ENCODE data around the gene NFATC2.

NFATC2 gene

GRCh38 chr20:51363813-51364212, 178.7 kb downstream of the NFATC2 start:
- intact Hi-C loops (cut with DNase I; ENCODE audit: low total_unique reads), result no loop called here
- no peak for DNase-seq

GRCh38 chr20:51363378-51363777, 179.1 kb downstream of the NFATC2 start:
- H3K4me1 ChIP-seq, result peaks cover 0 to 9% (median 6%) of the 10 kb centered on the region in 4 donors
- no peak for TF ChIP-seq CTCF (IDR thresholded peaks at IDR 0.05)
- H3K27me3 ChIP-seq, result no peaks in the 10 kb centered on the region
- H3K36me3 ChIP-seq, result no peaks in the 10 kb centered on the region
- intact Hi-C loops (cut with DNase I; ENCODE audit: low total_unique reads), result no loop called here
- no peak overlapping the region for H3K4me3 ChIP-seq
- no peak for DNase-seq
- H3K27ac ChIP-seq, result no peak overlapping the region
- H3K9me3 ChIP-seq, result peaks cover 0 to 4% (median 0%) of the 10 kb centered on the region in 3 donors

More at GRCh38 chr20:51363813-51364212, 178.7 kb downstream of the NFATC2 start:
- peaks cover 0 to 4% (median 0%) of the 10 kb centered on the region in 3 donors for H3K9me3 ChIP-seq
- no peaks in the 10 kb centered on the region for H3K27me3 ChIP-seq
- no peak overlapping the region for H3K4me3 ChIP-seq
- no peak overlapping the region for H3K27ac ChIP-seq
- peaks cover 0 to 9% (median 6%) of the 10 kb centered on the region in 4 donors for H3K4me1 ChIP-seq
- TF ChIP-seq CTCF (IDR thresholded peaks at IDR 0.05), result no peak
- H3K36me3 ChIP-seq, result no peaks in the 10 kb centered on the region

- intact Hi-C loops (cut with DNase I; ENCODE audit: low total_unique reads), result no loop called here
- Histone ChIP-seq H3K27me3 (no peaks in the 10 kb centered on the region), H3K4me3 (no peak overlapping the region), H3K27ac (no peak overlapping the region), H3K9me3 (peaks cover 0 to 4% (median 0%) of the 10 kb centered on the region in 3 donors), H3K4me1 (peaks cover 0 to 9% (median 6%) of the 10 kb centered on the region in 4 donors), H3K36me3 (no peaks in the 10 kb centered on the region)
- no peak for DNase-seq
- no peak for TF ChIP-seq CTCF (IDR thresholded peaks at IDR 0.05)
Measured at GRCh38 chr20:51362254-51362653, 180.3 kb downstream of the NFATC2 start.

- Histone ChIP-seq H3K4me3 (no peak overlapping the region), H3K4me1 (peaks cover 0 to 7% (median 6%) of the 10 kb centered on the region in 4 donors), H3K27ac (no peak overlapping the region), H3K9me3 (peaks cover 0 to 4% (median 0%) of the 10 kb centered on the region in 3 donors), H3K36me3 (no peaks in the 10 kb centered on the region), H3K27me3 (no peaks in the 10 kb centered on the region)
- DNase-seq, result no peak
- intact Hi-C loops (cut with DNase I; ENCODE audit: low total_unique reads), result no loop called here
- no peak for TF ChIP-seq CTCF (IDR thresholded peaks at IDR 0.05)
Measured at GRCh38 chr20:51361258-51361657, 181.3 kb downstream of the NFATC2 start.

GRCh38 chr20:51360451-51361201, 181.9 kb downstream of the NFATC2 start:
- H3K4me3 ChIP-seq, result no peak overlapping the region
- peaks cover 0 to 1% (median under 1%) of the 10 kb centered on the region in 4 donors for H3K4me1 ChIP-seq
- no peak for DNase-seq
- H3K36me3 ChIP-seq, result no peaks in the 10 kb centered on the region
- no peaks in the 10 kb centered on the region for H3K27me3 ChIP-seq
- intact Hi-C loops (cut with DNase I; ENCODE audit: low total_unique reads), result no loop called here
- H3K27ac ChIP-seq, result no peak overlapping the region
- H3K9me3 ChIP-seq, result peaks cover 0 to 4% (median 0%) of the 10 kb centered on the region in 3 donors
- no peak for TF ChIP-seq CTCF (IDR thresholded peaks at IDR 0.05)
